Inferior parietal cortex (tissue), 1 donor: ENCODE data around the gene FHOD3.
"Not testable (repeated sequence)": the region's sequence is repeated elsewhere in the genome, so short reads cannot be mapped to it uniquely, and the experiment has no call there.

Source experiments
- DNase-seq: peaks from one replicate; pipeline ENCODE4 v3.0.0-alpha.2; 2016; ENCODE audit errors: extremely low spot score

The FHOD3 gene

DNA sequence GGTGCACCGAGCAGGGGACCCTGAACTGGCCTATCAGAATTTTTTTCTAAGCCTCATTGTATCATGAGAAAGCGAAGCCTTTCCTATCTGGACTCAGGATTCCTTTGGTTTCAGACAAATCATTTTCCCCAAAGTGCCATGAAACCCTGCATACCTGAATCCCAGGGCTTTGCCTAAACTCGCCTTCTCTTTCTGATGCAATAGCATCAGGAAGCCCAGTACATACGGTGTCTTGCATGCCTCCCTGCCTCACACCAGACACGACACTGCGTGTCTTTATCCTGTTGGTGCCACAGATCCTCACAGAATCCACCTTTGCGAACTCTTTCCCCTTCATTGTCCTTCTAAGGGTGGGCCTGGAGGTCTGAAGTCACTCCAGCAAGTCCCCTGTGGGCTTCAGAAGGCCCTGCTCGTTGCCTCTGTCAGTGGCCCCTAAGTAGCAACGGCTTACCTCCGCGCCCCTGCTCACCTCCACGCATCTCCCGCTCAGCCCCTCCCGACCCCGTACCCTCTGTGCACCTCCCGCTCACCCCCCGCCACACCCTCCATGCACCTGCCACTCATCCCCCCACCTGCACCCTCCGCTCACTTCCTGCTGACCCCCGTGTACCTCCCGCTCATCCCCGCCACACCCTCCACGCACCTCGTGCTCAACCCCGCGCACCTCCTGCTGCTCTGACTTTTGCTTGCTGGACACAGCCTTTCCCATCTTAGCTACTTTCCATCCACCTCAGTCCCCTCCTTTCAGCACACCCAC is 447.9 kb downstream of the FHOD3 start:
- no peak for DNase-seq

DNA sequence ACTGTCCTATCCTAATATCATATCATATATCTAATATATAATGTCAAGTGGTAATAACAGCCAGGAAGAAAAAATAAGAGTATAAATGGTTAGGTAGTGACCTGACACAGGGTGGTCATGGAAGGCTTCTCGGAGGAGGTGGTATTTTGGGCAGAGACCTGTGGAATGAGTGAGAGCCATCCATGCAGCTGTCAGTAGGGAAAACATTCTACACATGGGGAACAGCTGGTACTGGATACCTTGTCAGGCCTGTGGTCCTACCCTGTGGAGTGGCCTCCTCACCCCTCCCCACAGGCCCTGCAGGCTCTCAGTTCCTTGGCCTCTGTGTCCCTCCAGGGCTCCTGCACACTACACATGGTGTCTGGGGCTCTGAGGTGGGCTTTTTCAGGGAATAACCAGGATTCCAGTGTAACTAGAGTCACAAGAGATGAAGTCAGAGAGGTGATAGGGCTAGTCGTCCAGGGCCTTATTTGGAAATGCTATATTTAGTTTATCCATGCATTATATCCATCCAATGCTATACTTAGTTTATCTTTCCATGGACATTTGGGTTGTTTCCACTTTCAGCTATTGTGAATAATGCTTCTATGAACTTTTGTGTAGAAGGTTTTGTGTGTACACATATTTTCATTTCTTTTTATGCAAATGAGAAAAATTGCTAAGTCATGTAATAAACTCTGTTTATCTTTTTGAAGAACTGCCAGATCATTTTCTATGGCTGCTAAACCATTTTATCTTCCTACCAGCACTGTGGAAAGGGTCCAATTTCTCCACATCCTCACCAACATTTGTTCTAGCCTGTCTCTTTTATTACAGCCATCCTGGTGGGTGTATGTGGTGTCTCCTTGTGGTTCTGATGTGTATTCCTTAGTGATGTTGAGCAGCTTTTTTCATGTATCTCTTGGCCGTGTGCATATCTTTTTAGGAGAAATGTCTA is 455.7 kb downstream of the FHOD3 start:
- DNase-seq, result peak; percentile 36

DNA sequence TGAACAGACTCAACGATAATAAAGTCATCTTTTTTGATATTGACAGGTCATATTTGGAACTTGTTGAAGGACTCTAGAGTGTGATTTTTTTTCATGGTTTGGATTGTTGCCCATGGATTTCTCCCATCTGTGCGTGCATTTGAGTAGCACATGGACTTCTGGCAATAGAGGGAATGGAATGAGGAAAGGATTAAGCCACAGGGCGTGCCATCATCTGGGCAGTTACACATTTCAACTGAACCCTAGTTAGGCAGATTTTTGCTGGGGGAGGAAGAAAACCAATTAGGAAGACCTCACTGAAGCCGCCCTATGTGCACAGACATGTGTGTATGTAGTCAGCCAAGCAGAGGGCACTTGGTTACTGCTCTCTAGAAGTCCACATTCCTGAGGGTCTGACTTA is 458.7 kb downstream of the FHOD3 start:
- no peak for DNase-seq

DNA sequence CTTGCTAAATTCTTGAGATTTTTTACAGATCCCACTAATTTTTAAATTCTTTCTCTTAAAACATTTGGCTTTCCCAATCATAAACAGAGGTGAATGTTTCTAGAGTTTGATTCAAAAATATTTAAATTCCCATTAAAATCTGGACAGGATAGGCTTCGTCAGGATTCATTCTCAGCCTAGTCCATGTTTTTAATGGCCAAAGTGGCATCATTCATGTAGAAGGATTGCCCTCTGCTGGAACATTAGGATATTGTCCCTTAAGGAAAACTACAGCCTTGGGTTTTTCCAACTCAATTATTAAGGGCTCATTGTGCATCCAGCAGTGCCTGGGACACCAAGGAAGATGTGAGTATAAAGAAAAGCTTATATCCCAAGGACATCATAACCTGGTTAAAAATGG is 459.6 kb downstream of the FHOD3 start:
- peak; percentile 88 for DNase-seq

DNA sequence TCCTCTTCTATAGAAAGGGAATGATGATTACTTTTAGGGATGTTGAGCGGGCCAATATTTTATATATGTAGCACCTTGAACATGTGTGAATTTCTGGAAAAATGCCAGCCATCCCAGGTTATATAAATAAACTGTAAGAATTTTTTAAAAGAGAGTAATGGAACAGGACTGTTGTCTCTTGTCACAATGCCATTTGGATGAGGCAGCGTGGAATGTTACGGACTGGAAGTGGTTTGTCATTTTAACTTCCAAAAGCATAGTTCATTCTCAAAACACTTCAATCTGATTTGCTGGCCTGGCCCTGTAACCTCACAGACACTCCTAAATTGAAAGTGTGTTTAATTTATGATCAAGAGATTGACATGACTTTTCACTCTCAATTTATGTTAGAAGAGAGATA is 460.5 kb downstream of the FHOD3 start:
- DNase-seq, result no peak

DNA sequence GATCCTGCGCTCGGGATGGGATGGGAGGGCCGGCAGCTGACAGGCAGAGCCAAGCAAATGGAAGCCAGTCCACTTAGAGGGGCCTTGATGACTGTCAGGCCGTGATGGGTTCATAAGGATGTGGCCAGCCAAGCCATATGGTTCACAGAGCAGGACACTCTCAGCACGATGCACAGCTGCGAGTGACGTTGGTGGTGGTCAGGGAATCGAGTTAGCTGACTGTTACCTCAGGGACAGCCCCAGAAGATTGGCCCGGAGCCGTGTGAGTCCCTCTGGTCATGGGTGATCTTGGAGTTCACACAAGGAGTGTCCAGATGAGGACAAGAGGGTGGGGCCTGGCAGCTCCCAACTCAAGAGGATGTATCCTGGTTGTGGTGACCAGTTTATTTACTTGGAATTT is 461.1 kb downstream of the FHOD3 start:
- DNase-seq, result no peak

DNA sequence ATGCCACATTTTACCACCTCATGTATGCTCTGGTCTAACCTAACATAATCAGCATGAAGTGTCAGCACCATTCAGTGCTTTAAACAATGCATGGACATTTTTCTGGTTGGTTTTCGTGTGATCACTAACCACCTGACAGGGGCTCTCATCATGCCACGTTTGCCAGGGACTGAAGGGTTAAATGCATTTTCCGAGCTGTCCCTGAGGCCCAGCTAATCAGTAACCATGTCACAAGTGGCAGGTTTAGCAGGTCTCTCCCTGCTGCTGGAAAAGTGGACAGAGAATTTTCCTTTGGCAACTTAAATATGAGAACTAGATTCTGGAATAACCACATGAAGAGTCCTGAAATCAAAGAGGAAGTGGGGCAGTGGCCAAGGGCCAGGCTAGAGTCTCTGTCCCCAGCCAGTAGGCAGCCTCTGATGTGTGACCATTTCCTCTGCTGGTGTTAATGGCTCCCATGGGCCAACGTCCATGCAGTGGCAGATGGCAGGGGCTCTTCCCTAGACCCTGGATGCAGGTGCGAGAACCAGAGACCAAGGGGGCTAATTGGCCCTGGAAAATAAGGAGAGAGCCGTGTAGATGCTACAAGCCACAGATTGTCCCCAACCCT is 461.8 kb downstream of the FHOD3 start:
- no peak for DNase-seq

DNA sequence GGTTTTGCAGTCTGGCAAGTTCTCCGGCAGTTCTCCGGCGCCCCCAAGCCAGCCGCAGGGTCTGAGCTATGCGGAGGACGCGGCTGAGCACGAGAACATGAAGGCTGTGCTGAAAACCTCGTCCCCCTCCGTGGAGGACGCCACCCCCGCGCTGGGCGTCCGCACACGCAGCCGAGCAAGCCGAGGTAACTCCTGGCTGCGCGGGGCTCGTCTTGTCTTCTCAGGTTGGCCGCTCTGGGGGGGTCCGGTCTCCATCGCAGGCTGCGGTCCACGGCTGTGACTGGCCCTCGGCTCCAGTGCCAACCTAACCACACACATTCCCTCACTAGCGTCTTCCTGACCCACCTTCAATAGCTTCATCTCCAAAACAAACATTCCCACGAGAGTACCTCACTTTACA is 463.1 kb downstream of the FHOD3 start:
- no peak for DNase-seq

DNA sequence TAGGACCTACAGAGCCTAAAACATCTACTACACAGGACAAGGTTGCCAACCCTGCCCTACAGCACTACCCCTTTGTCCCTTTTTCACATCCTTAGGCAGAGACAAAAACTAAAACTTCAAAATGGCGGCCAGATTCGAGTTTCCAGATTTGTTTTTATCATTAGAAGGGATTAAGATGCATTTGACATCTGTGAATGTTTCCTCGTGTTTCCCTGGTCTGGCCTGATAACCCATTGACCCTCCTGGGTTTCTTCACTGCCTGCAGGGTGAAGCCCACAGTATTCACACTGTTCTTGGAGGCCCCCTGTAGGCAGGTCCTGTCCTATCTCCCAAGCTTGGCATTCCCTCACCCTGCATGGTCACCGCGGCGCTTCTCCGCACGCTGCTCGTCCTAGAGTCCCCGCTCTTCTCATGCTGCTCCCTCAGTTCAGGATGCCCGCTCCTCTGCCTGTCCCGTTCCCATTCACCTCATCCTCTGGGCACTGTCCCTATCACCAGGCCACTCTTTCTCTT is 463.7 kb downstream of the FHOD3 start:
- DNase-seq, result no peak

DNA sequence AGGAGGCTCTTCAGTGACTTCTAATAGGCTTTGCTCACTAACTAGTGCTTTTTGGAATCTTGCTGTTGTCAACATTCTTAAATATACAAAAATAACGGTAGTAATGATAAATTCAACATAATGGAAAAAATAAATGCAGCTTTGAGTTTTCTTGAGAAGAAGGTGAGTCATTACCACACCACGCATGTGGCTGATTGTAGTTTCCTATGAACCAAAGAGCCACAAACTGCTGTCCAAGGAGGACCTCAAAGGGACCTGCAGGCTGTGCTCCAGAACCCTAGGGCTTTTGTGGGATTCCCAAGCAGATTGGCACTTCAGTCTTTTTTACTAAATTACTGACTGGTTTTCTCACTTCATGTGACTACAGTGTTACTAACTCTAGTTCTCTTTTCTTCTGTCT is 464.6 kb downstream of the FHOD3 start:
- no peak for DNase-seq

DNA sequence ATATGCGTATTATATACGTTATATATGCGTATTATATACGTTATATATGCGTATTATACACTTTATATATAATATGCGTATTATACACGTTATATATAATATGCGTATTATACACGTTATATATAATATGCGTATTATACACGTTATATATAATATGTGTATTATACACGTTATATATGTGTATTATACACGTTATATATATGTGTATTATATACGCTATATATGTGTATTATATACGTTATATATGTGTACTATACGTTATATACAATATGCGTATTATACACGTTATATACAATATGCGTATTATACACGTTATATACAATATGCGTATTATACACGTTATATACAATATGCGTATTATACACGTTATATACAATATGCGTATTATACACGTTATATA is 465.5 kb downstream of the FHOD3 start:
- not testable (repeated sequence) for DNase-seq

DNA sequence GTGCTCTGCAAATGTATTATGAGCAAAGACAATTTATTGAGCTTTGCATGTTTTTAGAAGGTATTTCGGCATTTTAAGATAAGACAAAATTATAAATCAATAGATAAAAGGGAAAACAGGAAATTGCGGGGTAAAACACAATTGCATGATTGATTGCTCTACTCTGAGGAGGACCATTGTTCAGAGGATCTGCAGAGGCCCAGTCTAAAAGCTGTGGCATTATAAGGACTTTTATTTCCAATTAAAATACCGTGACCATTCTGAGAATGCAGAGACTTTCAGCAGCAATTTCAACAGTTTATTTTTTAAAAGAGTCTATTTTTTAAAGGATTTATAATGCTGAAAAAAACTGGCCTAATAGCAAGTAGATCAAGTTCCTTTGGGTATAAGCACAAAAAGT is 469.3 kb downstream of the FHOD3 start:
- no peak for DNase-seq

DNA sequence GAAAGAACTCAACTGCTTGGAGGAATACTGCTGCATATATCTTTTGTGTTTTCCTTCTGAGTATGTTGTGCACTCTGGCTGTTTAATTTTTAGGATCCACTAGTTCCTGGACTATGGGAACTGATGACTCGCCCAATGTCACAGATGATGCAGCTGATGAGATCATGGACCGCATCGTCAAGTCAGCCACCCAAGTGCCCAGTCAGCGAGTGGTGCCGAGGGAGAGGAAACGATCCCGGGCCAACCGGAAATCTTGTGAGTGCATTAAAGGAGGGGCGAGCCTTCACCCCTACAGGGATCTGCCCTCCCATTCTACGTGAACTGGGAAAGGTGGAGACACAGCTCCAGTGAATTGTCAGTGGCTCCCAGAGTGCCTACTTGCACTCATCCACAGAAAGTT is 471.7 kb downstream of the FHOD3 start:
- no peak for DNase-seq

DNA sequence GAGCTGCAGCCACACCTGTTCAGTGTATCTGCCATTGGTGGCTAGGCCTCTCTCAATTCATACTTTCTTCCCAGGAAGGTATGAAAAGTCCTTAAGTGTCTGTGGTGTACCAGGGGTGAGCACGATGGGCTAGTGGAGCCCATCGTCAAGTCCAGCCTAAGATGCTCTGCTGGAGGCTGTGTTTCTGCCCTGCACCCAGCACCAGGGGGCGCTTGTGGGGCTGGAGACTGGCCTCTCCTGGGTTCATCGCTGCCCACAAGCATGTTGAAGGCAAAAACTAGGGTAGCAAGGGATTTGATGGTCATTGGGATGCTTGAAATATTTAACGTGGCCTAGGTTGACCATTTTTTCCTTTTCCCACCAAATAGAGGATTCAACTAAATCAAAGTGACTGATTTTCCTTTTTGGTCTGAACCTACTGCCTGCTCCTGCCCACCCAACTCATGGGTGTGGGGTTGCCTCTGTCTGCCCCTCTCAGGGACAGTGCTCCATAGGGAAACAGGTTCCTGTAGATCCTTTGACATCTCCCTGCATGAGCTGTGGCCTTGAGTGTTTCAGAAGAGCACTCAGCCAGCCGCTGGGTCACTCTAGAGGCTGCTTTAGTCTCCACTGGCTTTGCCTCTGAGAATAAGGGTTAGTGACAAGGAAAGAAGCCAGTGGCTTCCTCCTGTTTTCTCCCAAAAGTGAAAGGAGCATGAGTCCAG is 472.2 kb downstream of the FHOD3 start:
- no peak for DNase-seq

DNA sequence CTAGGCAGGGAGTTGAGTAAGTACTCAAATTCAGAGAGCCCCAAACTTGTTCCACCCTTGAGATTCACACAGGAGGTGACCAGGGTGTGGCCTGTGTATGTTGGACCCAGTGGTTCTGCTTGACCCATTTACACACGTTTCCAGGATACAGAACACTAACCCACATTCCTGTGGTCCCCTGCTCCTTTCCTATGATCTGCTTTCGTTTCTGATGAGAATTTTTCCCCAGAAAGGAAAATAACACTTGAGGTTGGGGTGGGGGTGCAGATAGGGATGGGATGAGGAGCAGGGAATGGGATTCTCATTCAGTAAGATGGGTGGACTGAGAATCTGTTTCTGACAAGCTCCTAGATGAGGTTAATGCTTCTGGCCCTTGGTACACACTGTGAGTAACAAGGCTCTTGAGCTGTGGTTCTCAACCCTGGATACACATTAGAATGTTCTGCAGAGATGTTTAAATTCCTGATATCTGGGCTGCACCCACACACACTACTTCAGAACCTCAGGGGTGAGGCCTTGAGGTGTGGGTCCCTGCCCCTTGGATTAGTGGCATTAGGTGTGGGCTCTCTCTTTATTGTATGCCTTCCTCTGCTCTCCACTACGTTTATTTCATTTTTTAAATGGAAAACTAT is 472.9 kb downstream of the FHOD3 start:
- no peak for DNase-seq

DNA sequence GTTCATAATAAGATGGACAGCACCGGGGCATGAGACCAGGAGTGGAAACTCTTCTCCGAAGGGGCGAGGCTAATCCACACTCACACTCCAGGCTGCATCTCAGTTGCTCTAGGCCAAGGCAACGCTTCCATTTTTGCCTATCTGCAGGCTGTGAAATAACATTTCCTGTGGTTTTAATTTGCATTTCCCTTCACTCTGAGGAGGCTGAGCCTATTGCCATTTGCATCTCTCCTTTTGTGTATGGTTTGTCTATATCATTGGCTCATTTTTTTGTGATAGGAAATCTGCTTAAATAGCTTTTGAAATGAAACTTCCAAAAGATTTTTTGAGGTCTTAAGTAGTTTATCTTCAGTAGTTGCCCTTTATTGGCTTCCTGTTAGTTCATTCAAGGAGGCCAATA is 473.7 kb downstream of the FHOD3 start:
- no peak for DNase-seq

DNA sequence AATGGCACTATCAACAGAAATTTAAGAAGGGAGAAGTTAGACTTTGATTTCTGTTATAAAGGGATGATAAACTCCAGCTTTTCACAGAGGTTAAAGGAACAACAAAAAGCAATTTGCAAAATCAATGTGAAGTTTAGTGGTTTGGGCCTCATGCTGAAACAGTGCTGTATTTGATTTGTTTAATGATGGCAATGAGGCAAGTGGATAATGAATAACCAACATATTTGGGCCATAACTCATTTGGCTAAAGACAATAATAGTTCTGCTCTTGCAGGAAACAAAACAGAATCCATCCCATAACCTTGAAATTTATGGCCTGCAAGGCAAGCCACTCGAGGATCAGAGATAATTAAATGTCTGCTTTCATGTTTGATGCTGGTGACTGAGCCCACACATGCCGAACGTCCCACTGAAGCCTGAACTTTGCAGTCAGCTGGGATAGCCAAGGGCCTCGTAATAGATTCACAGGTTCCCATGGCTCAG is 474.8 kb downstream of the FHOD3 start:
- no peak for DNase-seq

DNA sequence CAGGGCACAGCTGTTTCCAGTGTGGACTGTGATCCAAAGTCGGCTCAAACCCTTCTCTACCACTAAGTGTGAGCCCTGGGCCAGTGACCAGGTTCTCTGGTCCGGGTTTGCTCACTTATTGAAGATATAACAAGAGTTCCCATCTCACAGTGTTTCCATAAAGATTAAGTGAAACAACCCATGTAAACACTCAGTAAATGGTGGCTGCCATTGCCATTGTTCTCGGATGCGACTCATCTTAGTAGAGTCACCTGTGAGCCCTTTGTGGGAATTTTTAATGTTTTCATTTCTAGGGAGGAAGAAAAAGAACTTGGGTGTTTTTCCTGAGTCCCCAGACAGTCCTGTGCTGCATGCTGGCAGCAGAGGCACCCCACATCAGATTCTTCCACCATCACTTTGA is 477.9 kb downstream of the FHOD3 start:
- no peak for DNase-seq

DNA sequence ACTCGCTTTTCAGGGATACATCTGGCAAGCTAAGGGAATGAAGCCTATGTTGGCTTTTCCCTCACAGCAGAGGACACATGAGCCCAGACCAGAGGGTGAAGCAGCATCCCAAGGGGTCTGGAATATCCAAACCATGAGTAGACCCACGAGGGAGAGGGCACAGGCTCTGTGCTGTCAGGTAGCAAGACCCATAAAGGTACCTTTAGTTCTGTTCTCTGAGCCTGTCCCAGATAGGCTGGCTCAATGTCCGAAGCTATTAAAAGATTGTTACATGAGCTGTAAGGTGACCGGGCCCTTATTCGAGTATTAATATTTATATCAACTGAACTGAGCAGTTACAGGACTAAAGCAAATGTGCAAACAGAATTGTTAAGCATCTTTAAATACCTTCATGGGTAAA is 479.1 kb downstream of the FHOD3 start:
- DNase-seq, result no peak

DNA sequence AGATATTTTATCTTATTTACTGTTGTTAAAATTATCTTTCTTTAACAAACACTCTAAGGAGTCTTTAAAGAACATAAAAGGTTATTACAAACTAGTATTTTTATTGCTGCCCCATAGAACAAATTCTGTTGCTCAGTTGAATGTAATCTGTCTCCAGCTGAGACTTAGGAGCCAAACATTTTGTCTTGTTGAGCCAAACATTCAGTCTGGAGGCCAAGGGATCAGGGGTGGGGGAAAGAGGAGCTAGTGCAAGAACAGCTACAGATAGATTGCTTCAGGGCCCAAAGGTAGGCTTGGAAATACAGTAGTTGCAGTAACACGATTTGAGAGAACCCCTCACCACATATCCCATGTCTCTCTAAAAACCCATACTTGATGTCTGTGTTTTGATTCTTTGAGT is 480.1 kb downstream of the FHOD3 start:
- DNase-seq, result no peak

DNA sequence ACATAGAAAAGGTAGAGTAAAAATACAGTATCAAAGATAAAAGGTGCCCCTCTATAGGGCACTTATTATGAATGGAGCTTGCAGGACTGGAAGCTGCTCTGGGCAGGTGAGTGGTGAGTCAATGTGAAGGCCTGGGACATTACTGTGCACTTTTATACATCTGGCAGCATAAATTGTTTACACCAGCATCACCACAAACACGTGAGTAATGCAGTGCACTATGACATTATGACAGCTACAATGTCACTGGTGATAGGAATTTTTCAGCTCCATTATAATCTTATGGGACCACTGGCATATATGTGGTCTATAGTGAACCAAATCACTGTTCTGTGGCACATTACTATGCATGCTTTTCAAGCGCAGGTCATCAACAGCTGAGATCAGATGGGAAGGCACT is 483.2 kb downstream of the FHOD3 start:
- DNase-seq, result no peak
